HG02943 (cell line): ENCODE results near the gene SLC5A3.

Experiments
- ATAC-seq: cut with Tn5 transposase; IDR thresholded peaks from one replicate; pipeline ENCODE4 v1.9.1; 2021; ENCODE audit warnings: mild to moderate bottlenecking, low read depth, moderate library complexity; ENCODE audit not compliant: unreplicated experiment

SLC5A3 gene

DNA sequence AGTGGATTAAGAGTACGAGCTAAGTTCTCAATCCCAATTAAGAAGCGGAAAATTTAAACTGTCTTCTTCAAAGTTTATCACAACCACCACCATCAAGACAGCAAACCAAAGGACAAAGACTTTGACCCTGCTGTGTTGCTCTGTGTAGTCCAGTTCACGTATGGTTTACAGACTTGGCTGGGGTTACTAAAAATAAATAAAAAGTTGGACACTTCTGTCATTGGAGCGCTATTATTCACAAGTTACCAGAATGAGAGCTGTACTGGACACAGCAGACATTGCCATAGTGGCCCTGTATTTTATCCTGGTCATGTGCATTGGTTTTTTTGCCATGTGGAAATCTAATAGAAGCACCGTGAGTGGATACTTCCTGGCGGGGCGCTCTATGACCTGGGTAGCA is 21.6 kb downstream of the SLC5A3 start:
- ATAC-seq, result no peak

DNA sequence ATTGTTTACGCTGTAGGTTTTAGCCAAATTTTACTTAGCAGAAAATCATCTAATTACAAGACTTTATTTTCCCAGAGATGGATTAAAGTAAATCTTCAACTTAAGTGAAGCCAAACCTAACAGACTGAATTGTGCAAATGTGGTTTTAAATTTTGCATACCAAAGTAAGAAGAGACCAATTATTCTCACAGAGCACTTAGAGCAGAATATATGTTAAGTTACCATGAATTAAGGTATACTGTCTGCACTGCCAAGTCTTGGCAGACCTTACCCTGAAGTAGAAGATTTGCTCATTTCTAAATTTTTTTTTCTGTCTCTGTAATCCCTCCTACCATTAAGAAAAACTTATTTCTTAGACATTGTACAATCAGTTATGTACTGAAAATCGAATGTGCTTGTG is 24.1 kb downstream of the SLC5A3 start:
- no peak for ATAC-seq

DNA sequence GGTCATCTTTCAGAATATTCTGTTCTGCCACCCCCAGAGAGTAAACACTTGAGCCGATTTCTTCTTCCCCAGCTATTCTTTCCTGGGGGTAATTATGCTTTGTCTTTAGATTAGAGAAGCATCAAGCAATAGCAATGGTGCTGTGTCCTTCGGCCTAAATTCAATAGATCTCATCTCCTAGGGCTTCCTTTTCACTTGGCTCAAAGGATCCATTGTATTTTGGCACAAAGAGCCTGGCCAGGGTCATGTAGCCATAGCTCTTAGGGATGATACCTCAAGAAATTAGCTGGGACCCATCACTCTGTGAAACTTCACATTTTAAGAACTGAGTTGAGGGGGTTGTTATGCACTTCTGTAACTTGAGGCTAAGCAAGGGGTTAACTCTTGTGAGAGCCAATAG is 27.0 kb downstream of the SLC5A3 start:
- no peak for ATAC-seq

DNA sequence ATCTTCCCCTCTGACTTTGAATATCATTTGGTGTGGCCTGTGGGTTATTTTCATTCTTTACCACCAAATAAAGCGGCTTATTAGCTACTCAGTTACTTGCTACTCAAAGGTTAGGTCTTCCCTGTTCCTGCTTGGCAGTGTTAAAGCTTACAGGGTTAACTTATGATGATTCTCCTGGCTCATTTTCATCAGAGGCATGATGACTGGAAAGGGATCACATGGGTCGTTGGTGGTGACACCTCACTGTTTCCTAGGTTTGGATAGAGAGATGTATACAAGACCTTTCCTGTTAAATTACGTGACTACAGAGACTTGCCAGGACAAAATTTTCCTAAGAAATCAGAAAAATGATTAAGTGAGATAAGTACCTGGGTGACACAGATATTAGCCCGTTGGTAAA is 27.4 kb downstream of the SLC5A3 start:
- no peak for ATAC-seq

DNA sequence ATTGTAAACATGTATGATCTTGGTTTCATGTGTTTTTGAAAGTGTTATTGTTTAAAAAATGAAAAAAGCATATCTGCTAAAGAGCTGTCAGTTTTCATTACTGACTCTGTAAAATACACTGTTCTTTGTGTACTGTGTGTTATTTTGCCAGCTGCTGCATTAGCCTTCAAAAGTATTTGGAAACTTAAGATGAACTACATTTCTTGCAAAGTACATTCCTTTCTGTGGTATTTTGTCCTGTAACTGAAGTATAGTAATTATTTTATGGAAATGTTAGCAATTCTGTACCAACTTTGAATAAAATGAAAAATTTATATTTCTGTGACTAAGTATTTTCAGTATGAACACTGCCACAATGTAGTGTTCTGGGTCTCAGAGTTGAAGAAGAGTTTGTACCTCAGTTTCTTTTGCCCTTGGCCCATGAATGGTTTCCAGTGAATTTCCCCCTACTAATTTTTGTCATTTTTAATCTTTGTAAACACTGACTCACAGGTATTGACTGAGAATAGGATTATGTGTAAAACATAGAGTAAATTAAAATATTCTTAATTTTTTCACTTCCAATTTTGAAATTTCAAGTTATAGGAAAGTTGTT is 32.7 kb downstream of the SLC5A3 start:
- ATAC-seq, result no peak

DNA sequence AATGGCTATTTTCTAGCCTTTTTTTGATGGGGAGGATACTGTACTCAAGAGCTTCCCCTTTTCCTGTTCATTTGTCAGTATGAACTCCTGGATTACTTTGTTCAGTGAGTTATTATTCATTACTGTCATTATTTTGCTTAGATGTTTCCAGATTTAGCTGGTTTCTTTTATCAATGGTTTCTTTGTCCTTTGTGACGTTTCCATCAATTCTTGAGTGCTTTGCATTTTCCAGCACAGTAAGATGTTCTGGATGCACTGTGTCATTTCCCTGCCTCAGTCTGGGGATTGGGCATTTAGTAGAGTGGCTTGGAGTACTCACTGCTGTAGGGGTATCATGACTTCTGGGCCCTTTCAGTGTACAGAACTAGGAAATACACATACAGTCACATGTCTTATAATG is 34.2 kb downstream of the SLC5A3 start:
- no peak for ATAC-seq

DNA sequence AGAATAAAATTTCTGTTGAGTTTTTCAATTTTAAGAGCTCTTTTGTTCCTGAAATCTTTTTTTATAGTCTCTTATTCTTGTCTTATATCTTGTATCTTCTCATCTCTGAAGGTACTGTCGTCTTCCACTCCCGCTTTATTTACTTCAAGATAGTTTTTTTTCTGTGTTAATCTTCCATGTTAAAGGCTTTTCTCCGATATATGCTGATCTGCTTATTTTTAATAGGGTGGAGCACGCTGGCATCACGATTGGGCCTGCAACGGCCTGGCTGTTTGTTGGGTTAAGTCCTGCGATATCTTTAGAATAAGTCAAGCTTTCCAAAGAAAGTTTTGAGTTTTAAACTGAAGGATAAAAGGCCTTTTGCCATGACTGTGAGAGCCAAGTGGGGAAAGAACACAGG is 35.7 kb downstream of the SLC5A3 start:
- no peak for ATAC-seq

DNA sequence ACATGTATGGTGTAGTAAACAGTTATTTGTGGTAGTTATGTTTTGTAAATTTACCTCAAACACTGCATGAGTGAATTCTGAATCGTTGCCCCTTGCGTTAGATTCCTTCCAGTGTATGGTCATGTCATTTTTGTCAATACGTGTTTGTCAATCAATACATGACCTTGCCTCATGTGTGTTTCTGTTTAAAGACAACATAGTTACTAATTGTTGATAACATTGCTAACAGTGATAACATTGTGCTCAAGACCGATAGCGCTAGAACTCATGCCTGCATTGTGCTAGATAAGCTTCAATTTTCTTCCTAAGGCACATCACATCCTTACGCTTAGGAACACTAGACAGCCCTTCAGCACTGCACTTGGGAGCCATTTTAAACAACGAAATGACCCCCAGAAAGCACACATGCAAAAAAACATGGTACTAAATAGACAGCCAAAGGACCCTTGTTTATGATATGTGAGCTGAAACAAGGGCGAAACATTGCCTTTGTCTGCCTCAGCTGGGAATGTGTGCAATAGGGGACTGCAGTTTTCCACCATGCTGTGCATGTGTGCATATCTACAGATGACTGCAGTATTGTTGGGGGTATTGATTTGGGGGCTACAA is 37.3 kb downstream of the SLC5A3 start:
- ATAC-seq, result no peak

DNA sequence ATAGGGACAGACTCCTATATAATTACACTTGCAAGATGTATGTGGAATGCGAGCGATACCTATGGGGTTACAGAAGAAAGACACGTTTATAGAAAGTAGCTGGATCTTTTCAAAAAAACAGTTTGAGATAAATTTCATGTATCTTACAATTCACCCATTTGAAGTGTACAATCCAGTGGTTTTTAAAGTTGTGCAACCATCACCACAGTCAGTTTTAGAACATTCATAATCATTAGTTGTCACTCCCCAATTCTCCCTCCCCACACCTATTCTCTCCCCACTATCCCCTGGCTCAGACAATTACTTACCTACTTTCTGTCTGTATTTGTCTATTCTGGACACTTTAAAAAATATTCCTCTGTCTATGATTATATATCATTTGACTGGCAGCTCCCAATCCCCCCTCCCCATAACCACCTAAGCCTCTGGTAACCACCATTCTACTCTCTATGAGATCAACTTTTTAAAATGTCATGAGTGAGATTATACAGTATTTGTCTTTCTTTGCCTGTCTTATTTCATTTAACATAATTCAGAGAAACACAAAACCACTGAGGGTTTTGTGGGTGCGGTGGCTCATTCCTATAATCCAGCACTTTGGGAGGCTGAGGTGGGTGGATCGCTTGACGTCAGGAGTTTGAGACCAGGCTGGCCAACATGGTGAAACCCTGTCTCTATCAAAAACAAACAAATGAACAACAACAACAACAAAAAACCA is 39.1 kb downstream of the SLC5A3 start:
- no peak for ATAC-seq

DNA sequence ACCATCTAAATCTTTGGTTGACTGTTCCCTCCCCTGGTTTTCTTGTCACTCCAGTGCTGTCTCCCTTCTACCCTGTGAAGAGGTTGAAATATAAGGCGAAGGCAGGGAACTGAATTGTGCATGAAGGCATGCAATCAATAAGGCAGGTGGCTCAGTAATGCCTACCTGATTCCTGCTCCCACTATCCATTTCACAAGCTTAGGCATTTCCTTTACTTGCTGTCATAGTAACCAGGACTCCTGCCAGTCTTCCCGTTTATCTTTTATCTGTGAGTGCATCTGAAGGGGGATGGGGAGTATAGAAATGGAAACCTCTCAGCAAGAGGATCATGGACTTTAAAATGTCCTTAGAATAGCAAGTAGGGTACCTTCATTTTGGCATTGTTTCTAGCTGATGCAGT is 40.5 kb downstream of the SLC5A3 start:
- ATAC-seq, result no peak

DNA sequence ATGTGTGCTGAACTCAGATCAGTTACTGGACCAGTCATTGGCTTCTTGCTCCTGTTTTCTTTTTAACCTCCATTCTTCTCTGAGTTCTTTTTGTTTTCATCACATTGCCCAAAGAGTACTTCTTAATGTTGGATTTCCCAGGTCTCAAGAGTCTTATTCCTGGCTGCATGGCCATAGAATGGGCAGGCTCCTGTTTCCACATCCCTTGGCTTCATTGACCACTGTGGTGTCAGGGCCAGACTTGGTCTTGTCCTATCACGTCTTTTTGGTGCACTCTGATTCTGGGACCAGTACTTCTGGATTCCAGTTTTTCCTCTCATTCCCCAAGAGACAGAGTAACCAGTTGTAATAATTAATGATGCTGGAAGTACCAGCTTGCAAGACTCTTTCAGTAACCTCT is 41.8 kb downstream of the SLC5A3 start:
- ATAC-seq, result no peak

DNA sequence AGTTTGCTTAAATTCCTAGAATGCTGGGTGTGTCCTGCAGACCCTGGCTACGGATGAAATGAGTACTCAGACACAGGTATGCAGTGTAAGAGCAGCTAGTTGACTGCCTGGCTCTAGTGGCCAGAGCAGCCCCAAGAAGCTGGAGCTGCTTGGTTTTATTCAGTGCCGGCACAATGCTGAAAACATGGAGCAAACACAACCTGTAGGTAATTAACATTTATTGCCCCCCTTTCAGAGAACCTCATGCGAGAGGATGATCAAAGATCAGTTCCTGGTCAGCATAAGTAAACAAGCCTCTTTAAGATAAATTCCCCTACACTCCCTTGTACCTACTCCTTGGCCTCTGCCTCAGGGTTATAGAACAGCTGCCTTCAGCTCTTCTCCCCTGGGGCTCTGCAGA is 43.2 kb downstream of the SLC5A3 start:
- ATAC-seq, result no peak

DNA sequence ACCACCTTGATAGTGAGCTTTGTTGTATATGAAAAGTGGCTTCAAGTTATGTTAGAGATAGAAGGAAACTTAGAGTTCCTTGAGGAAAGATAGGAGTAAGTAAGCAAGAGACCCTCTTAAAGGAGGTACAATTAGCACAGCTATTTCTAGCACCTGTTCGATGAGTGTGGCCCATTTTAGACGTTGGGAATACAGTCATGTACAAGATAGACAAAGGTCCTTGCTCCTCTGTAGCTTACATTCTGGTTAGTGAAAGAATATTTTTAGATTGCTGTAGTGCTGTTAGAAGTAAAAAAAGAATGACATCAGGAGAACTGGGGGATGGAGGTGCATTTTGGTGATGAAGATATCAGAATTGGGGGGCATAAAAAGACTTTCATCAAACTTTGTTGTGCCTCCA is 47.5 kb downstream of the SLC5A3 start:
- ATAC-seq, result no peak

DNA sequence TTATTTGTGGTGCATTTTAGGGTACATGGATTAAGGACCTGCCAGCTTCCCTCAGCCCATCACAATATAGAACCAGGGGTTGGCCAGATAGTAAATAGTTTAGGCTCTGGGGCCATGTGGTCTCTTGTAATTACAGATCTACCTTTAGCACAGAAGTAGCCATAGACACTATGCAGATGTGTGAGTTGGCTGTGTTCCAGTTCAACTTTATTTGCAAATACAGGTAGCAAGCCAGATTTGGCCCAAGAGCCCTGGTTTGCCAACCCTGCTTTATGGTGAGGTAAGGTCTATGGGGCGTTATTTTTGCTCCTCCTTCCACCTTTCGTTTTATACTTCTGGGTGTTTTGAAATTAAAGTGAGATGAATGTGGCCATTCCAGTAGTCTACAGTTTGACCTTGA is 48.7 kb downstream of the SLC5A3 start:
- no peak for ATAC-seq
